Peyer's patch (tissue), 4 donors: Measurements from ENCODE around the gene GABRR3.

Experiments
- POLR2A ChIP-seq, 2 donors: fragments of 450-650 bp; IDR thresholded peaks; one replicate each; pipeline ENCODE4 v1.5.1; 2017; ENCODE audit warnings: antibody characterized with exemption in 2 of 2, mild to moderate bottlenecking in 2 of 2, moderate library complexity in 2 of 2
- TF ChIP-seq, protein P1 (sequence below), 6 experiments: fragments of 450-650 bp in 4 of 6; fragments of 200-600 bp in 2 of 6; sonication (generic) in 1 of 6; IDR thresholded peaks; one replicate each; pipeline ENCODE4 v1.5.1; 2017 to 2019; ENCODE audit warnings: antibody characterized with exemption in 6 of 6, mild to moderate bottlenecking in 3 of 6, moderate library complexity in 1 of 6

DNA sequence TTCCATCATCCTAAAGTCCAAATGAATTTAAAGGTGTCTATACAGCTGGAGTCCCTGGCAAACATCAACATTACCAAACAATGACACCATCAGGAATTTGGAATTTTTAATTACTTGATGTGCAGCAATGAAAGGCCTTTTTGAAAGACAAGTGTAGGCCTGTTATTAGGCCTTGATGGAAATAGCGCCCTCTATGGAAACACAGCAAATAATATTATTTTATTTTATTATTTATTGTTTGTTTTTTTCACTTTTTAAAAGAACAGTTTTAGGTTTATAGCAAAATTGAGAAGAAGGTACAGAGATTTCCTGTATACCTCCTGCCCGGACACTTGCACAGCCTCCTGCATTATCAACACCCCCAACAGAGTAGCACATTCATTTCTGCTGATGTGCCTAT lies 33.7 kb upstream of the GABRR3 start:
- TF ChIP-seq, protein P1, sequence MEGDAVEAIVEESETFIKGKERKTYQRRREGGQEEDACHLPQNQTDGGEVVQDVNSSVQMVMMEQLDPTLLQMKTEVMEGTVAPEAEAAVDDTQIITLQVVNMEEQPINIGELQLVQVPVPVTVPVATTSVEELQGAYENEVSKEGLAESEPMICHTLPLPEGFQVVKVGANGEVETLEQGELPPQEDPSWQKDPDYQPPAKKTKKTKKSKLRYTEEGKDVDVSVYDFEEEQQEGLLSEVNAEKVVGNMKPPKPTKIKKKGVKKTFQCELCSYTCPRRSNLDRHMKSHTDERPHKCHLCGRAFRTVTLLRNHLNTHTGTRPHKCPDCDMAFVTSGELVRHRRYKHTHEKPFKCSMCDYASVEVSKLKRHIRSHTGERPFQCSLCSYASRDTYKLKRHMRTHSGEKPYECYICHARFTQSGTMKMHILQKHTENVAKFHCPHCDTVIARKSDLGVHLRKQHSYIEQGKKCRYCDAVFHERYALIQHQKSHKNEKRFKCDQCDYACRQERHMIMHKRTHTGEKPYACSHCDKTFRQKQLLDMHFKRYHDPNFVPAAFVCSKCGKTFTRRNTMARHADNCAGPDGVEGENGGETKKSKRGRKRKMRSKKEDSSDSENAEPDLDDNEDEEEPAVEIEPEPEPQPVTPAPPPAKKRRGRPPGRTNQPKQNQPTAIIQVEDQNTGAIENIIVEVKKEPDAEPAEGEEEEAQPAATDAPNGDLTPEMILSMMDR (IDR thresholded peaks at IDR 0.05) = no peak
- no peak for TF ChIP-seq POLR2A (IDR thresholded peaks at IDR 0.05)
